Glomerular endothelial cell (primary cell): ENCODE results near the gene TRIO. TPM values are rescaled to one million over a fixed set of nuclear protein-coding genes. Genes with fewer than 3 reads are reported as not detected.

ENCODE experiments used
- DNase-seq: peaks from one replicate; pipeline ENCODE4 v3.0.0-alpha.2; 2011; ENCODE audit warnings: low read depth, low spot score; ENCODE audit errors: extremely low read depth
- total RNA-seq: library from RNA; depleted of rRNA; stranded (reverse); fragments of >200 nt; gene quantifications from 2 replicates; pipeline ENCODE4 v1.2.3, GENCODE V29; 2015

The TRIO gene
- total RNA-seq, 1 donor from 2014 or later: 304 TPM

- DNase-seq: no peak
Measured at GRCh38 chr5:14402424-14402823, 259.3 kb downstream of the TRIO start.

- DNase-seq: no peak
Measured at GRCh38 chr5:14404780-14405179, 261.6 kb downstream of the TRIO start.

GRCh38 chr5:14405267-14405666, 262.1 kb downstream of the TRIO start:
- no peak for DNase-seq

GRCh38 chr5:14405706-14406553, 262.8 kb downstream of the TRIO start:
- no peak for DNase-seq

- DNase-seq: peak; percentile 69
Measured at GRCh38 chr5:14406554-14406849, 263.4 kb downstream of the TRIO start.

- DNase-seq: no peak
Measured at GRCh38 chr5:14407051-14407450, 263.9 kb downstream of the TRIO start.

- peak; percentile 50 for DNase-seq
Measured at GRCh38 chr5:14407746-14408175, 264.6 kb downstream of the TRIO start.

- no peak for DNase-seq
Measured at GRCh38 chr5:14408969-14409586, 265.9 kb downstream of the TRIO start.

GRCh38 chr5:14410068-14410393, 266.9 kb downstream of the TRIO start:
- DNase-seq: no peak

GRCh38 chr5:14410394-14411201, 267.5 kb downstream of the TRIO start:
- no peak for DNase-seq

GRCh38 chr5:14411216-14411615, 268.1 kb downstream of the TRIO start:
- DNase-seq: no peak

GRCh38 chr5:14413331-14413750, 270.2 kb downstream of the TRIO start:
- DNase-seq: no peak

- no peak for DNase-seq
Measured at GRCh38 chr5:14414007-14414406, 270.9 kb downstream of the TRIO start.

- DNase-seq: no peak
Measured at GRCh38 chr5:14414656-14415023, 271.5 kb downstream of the TRIO start.

- no peak for DNase-seq
Measured at GRCh38 chr5:14415024-14415697, 272.0 kb downstream of the TRIO start.

- no peak for DNase-seq
Measured at GRCh38 chr5:14415698-14416074, 272.5 kb downstream of the TRIO start.

GRCh38 chr5:14416621-14417275, 273.6 kb downstream of the TRIO start:
- DNase-seq: no peak

GRCh38 chr5:14417276-14417730, 274.2 kb downstream of the TRIO start:
- DNase-seq: no peak

GRCh38 chr5:14417792-14418765, 274.9 kb downstream of the TRIO start:
- DNase-seq: no peak
